PC-3 (cell line): Measurements from ENCODE around the gene DOCK4. TPM values are rescaled to one million over a fixed set of nuclear protein-coding genes. Genes with fewer than 3 reads are reported as not detected.

Experiments used
- ATAC-seq: fragments of 200-7000 bp; cut with Tn5 transposase; 2 replicates; pipeline ENCODE4 v1.9.1; 2020; ENCODE audit warnings: mild to moderate bottlenecking, moderate library complexity
- BruUV-seq: library from RNA; stranded (reverse); fragments of 400-500 nt; replicated peaks from 2 replicates; lab custom pipeline; 2021; lab: Mats Ljungman, UMichigan
- CTCF ChIA-PET: fragments of 300-600 bp; sonication (Branson Sonifier 250); formaldehyde crosslinking; loops from one replicate; lab custom pipeline; 2022; ENCODE audit warnings: antibody characterized with exemption; lab: Charles Lee
- POLR2A ChIA-PET: fragments of 300-600 bp; sonication (Branson Sonifier 250); formaldehyde crosslinking; loops from one replicate; lab custom pipeline; 2022; ENCODE audit warnings: antibody characterized with exemption; ENCODE audit not compliant: unreplicated experiment; lab: Charles Lee
- DNase-seq: peaks from one replicate; pipeline ENCODE4 v3.0.0-alpha.2; 2015
- H2AFZ ChIP-seq: fragments of 300-600 bp; sonication (generic); 2 replicates; pipeline ENCODE4 v1.6.0; 2016; ENCODE audit warnings: antibody characterized with exemption, low read length
- H3F3A ChIP-seq: fragments of 300-600 bp; sonication (generic); one replicate; pipeline ENCODE4 v1.6.0; 2017; ENCODE audit warnings: antibody characterized with exemption, low read length, control low read depth, mild to moderate bottlenecking; ENCODE audit not compliant: unreplicated experiment
- H3K27ac ChIP-seq: fragments of 300-600 bp; sonication (generic); 2 replicates; pipeline ENCODE4 v1.5.1; 2016; ENCODE audit warnings: mild to moderate bottlenecking, low read length
- H3K27me3 ChIP-seq: fragments of 300-600 bp; sonication (generic); 2 replicates; pipeline ENCODE4 v1.6.1; 2016; ENCODE audit warnings: low read length, mixed read lengths
- H3K36me3 ChIP-seq: fragments of 300-600 bp; sonication (generic); 2 replicates; pipeline ENCODE4 v1.6.1; 2016; ENCODE audit warnings: low read depth, mixed run types, low read length, mixed read lengths
- H3K4me1 ChIP-seq: fragments of 300-600 bp; sonication (generic); 2 replicates; pipeline ENCODE4 v1.5.1; 2016; ENCODE audit warnings: low read length; ENCODE audit not compliant: insufficient read depth
- H3K4me2 ChIP-seq: fragments of 300-600 bp; sonication (generic); 2 replicates; pipeline ENCODE4 v1.6.0; 2016; ENCODE audit warnings: low read length
- H3K4me3 ChIP-seq: fragments of 300-600 bp; sonication (generic); 2 replicates; pipeline ENCODE4 v1.5.1; 2016; ENCODE audit warnings: mild to moderate bottlenecking, low read length, mixed read lengths
- H3K79me2 ChIP-seq: fragments of 300-600 bp; sonication (generic); 2 replicates; pipeline ENCODE4 v1.6.1; 2017; ENCODE audit warnings: low read length, mixed read lengths
- H3K9ac ChIP-seq: fragments of 300-600 bp; sonication (generic); 2 replicates; pipeline ENCODE4 v1.6.0; 2016; ENCODE audit warnings: mild to moderate bottlenecking, low read length
- H3K9me2 ChIP-seq: fragments of 300-600 bp; sonication (generic); replicated peaks from 2 replicates; pipeline ENCODE4 v1.6.1; 2016; ENCODE audit warnings: mixed run types, low read length, mixed read lengths
- H3K9me3 ChIP-seq: fragments of 300-600 bp; sonication (generic); 2 replicates; pipeline ENCODE4 v1.6.1; 2016; ENCODE audit warnings: low read length, mixed read lengths
- H4K20me1 ChIP-seq: fragments of 300-600 bp; sonication (generic); 2 replicates; pipeline ENCODE4 v1.6.1; 2016; ENCODE audit warnings: low read length, mixed read lengths
- EZH2 ChIP-seq: fragments of 300-600 bp; sonication (generic); IDR thresholded peaks from one replicate; pipeline ENCODE4 v1.6.1; 2017; ENCODE audit warnings: antibody characterized with exemption, mild to moderate bottlenecking, low read length; ENCODE audit not compliant: unreplicated experiment
- EZH2phosphoT487 ChIP-seq: fragments of 300-600 bp; sonication (generic); IDR thresholded peaks from 2 replicates; pipeline ENCODE4 v1.6.1; 2018; ENCODE audit warnings: mild to moderate bottlenecking, antibody characterized with exemption, low read length, borderline replicate concordance
- intact Hi-C: fragments of 100-400 bp; cut with micrococcal nuclease; formaldehyde crosslinking; loops from 2 replicates; pipeline ENCODE4 v1.9.0; 2023
- total RNA-seq: library from RNA; depleted of rRNA; stranded (reverse); fragments of >200 nt; gene quantifications from 2 replicates; pipeline ENCODE4 v1.2.3, GENCODE V29; 2014
- TF ChIP-seq, protein P1 (sequence below): fragments of 300-600 bp; sonication (generic); conservative IDR thresholded peaks from 2 replicates; pipeline ENCODE4 v1.5.1; 2017; ENCODE audit warnings: antibody characterized with exemption, low read depth, mild to moderate bottlenecking, low read length

DOCK4 gene
- total RNA-seq, 1 experiment from 2014 or later = 25.4 TPM

DNA sequence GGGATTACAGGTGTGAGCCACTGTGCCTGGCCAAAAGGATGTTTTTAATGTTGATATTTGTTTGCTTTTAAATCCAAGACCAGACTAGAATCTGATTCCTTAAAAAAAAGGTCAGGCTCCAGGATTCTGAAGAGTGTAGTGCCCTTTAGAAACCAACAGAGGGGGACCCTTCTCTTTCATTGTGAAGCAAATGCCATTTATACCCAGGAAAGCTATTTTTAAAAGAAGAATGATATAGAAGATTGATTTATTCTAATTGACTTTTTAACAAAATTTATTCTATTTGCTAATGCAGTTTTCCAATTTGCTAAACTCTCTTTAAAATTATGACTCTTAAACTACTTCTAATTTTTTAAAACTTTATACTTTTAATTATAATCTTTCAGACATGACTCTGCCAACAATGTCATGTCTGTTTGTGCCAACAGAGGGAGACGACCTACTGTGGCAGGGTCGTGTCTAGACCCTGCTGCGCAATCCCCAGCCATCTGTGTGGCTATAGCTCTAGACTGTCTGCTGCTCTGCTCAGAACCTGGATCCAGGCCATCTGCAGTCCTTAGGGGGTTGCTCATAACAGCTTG lies 442.9 kb downstream of the DOCK4 start:
- POLR2A ChIA-PET = interaction anchor here (0.6 kb wide), 1 partner anchor 121 kb away, joined by 6 read pairs; no protein-coding TSS in a partner anchor

DNA sequence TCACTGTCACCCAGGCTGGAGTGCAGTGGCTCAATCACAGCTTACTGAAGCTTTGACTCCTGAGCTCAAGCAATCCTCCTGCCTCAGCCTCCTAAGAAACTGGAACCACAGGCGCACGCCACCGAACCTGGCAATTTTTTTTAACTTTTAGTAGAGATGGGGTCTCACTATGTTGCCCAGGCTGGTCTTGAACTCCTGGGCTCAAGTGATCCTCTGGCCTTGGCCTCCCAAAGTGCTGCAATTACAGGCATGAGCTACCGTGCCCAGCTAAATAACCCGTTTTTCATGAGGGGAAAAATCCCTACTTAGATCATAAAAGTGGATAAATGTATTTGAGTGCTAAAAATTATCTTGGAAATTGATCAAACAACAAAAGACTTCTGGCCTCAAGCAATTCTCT lies 443.4 kb downstream of the DOCK4 start:
- H3F3A ChIP-seq = no peaks in the 10 kb centered on the region
- TF ChIP-seq EZH2 (no peak), EZH2phosphoT487 (no peak)
- TF ChIP-seq, protein P1, sequence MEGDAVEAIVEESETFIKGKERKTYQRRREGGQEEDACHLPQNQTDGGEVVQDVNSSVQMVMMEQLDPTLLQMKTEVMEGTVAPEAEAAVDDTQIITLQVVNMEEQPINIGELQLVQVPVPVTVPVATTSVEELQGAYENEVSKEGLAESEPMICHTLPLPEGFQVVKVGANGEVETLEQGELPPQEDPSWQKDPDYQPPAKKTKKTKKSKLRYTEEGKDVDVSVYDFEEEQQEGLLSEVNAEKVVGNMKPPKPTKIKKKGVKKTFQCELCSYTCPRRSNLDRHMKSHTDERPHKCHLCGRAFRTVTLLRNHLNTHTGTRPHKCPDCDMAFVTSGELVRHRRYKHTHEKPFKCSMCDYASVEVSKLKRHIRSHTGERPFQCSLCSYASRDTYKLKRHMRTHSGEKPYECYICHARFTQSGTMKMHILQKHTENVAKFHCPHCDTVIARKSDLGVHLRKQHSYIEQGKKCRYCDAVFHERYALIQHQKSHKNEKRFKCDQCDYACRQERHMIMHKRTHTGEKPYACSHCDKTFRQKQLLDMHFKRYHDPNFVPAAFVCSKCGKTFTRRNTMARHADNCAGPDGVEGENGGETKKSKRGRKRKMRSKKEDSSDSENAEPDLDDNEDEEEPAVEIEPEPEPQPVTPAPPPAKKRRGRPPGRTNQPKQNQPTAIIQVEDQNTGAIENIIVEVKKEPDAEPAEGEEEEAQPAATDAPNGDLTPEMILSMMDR = no peak
- H3K9me3 ChIP-seq = no peaks in the 10 kb centered on the region
- no peaks in the 10 kb centered on the region for H3K27me3 ChIP-seq
- H3K4me2 ChIP-seq = no peak overlapping the region
- no TSS peak for BruUV-seq
- no peak overlapping the region for H3K4me3 ChIP-seq
- DNase-seq (no peak), ATAC-seq (no peak)
- peaks cover 4% of the 10 kb centered on the region for H3K36me3 ChIP-seq
- H4K20me1 ChIP-seq = no peaks in the 10 kb centered on the region
- peaks cover 10% of the 10 kb centered on the region for H3K4me1 ChIP-seq
- ChIA-PET POLR2A (no interaction called here), CTCF (interaction anchor here (0.5 to 2.0 kb wide), 7 partner anchors 65 to 734 kb away, joined by 3 to 38 read pairs (median 6); partner anchors contain the start of gene DOCK4)
- H2AFZ ChIP-seq = no peak overlapping the region
- intact Hi-C loops = loop anchor here (1.0 to 5.0 kb wide), 6 partner anchors 21 to 735 kb away; partner anchors contain the start of genes DOCK4, LSMEM1 and ZNF277
- H3K79me2 ChIP-seq = no peaks in the 10 kb centered on the region
- no peaks in the 10 kb centered on the region for H3K9me2 ChIP-seq
- no peak overlapping the region for H3K9ac ChIP-seq
- H3K27ac ChIP-seq = no peak overlapping the region

More for the DNA sequence above, 442.9 kb downstream of the DOCK4 start:
- H3K9ac ChIP-seq = no peak overlapping the region
- H3K9me3 ChIP-seq = no peaks in the 10 kb centered on the region
- H3K4me3 ChIP-seq = no peak overlapping the region
- DNase-seq (peak; percentile 55), ATAC-seq (peak; percentile 84)
- intact Hi-C loops = loop anchor here (1.0 to 5.0 kb wide), 6 partner anchors 22 to 734 kb away; partner anchors contain the start of genes DOCK4, LSMEM1 and ZNF277
- CTCF ChIA-PET = interaction anchor here (0.5 to 2.0 kb wide), 9 partner anchors 65 to 733 kb away, joined by 3 to 38 read pairs (median 5); partner anchors contain the start of gene DOCK4
- no peak overlapping the region for H2AFZ ChIP-seq
- no TSS peak for BruUV-seq
- H3K79me2 ChIP-seq = no peaks in the 10 kb centered on the region
- H3K4me2 ChIP-seq = no peak overlapping the region
- H3K36me3 ChIP-seq = peaks cover 6% of the 10 kb centered on the region
- H4K20me1 ChIP-seq = no peaks in the 10 kb centered on the region
- H3F3A ChIP-seq = no peaks in the 10 kb centered on the region
- H3K27ac ChIP-seq = no peak overlapping the region
- no peaks in the 10 kb centered on the region for H3K27me3 ChIP-seq
- H3K9me2 ChIP-seq = no peaks in the 10 kb centered on the region
- peaks cover 6% of the 10 kb centered on the region for H3K4me1 ChIP-seq
- TF ChIP-seq EZH2phosphoT487 (no peak), EZH2 (no peak)
- TF ChIP-seq, protein P1 = peak; percentile 71

DNA sequence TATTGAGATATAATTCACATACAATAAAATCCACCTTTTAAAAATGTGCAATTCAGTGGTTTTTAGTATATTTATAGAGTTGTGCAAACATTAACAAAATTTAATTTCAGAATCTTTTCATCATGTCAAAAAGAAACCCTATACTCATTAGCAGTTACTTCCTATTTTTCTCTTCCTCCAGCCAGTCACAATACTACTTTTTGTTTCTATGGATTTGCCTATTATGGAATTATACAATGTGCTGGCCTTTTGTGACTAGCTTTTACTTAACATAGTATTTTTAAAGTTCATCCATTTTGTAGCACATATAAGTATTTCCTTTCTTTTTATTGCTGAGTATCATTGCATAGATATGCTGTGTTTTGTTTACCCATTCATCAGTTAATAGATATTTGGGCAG lies 444.0 kb downstream of the DOCK4 start:
- Histone ChIP-seq H3K4me2 (no peak overlapping the region), H3K27me3 (no peaks in the 10 kb centered on the region), H3K4me1 (peaks cover 10% of the 10 kb centered on the region), H3K9ac (no peak overlapping the region), H3K4me3 (no peak overlapping the region), H3K79me2 (no peaks in the 10 kb centered on the region), H3K36me3 (peaks cover 4% of the 10 kb centered on the region), H4K20me1 (no peaks in the 10 kb centered on the region), H3F3A (no peaks in the 10 kb centered on the region), H3K9me2 (no peaks in the 10 kb centered on the region), H3K9me3 (no peaks in the 10 kb centered on the region), H3K27ac (no peak overlapping the region), H2AFZ (no peak overlapping the region)
- TF ChIP-seq, protein P1 = no peak
- TF ChIP-seq EZH2phosphoT487 (no peak), EZH2 (no peak)
- DNase-seq (no peak), ATAC-seq (no peak)
- ChIA-PET POLR2A (no interaction called here), CTCF (interaction anchor here (2.0 kb wide), 1 partner anchor 93 kb away, joined by 38 read pairs; no protein-coding TSS in a partner anchor)
- intact Hi-C loops = loop anchor here (5.0 kb wide), 2 partner anchors 720 to 735 kb away; partner anchors contain the start of gene LSMEM1
- BruUV-seq = no TSS peak
